HG03520 (cell line): ENCODE data around the gene KRTAP9-2.
"Not testable (repeated sequence)": the region's sequence is repeated elsewhere in the genome, so short reads cannot be mapped to it uniquely, and the experiment has no call there.

Experiments used
- ATAC-seq: cut with Tn5 transposase; IDR thresholded peaks from one replicate; pipeline ENCODE4 v1.9.1; 2021; ENCODE audit warnings: mild to moderate bottlenecking, moderate library complexity; ENCODE audit not compliant: unreplicated experiment

The KRTAP9-2 gene

DNA sequence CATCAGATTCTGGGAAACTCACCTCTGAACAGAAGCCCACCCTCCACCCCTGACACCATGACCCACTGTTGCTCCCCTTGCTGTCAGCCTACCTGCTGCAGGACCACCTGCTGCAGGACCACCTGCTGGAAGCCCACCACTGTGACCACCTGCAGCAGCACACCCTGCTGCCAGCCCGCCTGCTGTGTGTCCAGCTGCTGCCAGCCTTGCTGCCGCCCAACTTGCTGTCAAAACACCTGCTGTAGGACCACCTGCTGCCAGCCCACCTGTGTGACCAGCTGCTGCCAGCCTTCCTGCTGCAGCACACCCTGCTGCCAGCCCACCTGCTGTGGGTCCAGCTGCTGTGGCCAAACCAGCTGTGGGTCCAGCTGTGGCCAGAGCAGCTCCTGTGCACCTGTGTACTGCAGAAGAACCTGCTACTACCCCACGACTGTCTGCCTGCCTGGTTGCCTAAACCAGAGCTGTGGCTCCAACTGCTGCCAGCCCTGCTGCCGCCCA lies at the start of gene KRTAP9-2:
Gene KRTAP9-2, plus strand, starts transcription at position 51 of the 498 bp plus-strand sequence. Its CDS starts 7 bp downstream, at position 58.
- ATAC-seq = not testable (repeated sequence)

DNA sequence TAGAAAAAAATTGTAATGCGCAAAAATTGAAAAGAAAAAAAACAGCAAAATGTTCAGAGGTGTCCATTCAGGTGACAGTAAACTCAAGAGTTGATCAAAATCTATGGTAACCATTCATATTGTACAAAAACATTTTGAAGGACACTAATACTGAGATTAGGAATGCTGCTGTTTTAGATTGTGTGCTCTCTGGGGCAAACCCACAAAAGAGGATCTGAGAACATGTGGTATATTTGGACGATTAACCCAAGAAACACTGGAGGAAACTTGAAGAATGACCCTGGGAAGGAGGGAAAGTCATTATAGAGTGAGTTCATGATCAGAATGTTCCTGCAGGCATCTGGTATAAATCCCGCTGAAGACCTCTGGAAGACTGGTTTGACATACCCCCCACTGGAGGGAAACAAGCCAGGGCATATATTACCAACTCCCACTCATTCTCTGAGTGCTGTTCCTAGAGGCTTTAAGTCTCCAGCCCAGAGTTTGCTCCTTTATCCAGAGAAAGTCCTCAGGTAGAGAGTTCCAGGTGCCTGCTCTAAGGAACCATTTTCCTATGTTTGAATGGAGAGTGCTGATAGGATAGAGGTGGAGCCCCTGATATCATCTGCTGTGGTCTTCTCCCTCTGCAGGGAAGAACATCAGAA lies 49.6 kb upstream of the KRTAP9-2 start:
- no peak for ATAC-seq

GRCh38 chr17:41177727-41178271 lies 48.6 kb upstream of the KRTAP9-2 start, which contains the start of gene KRTAP4-2:
TSS of gene KRTAP4-2 (minus strand) at chr17:41178221. CDS start at chr17:41178164, 57 bp downstream.
- ATAC-seq = no peak

- no peak for ATAC-seq
Measured at GRCh38 chr17:41178341-41178740, 48.1 kb upstream of the KRTAP9-2 start.

DNA sequence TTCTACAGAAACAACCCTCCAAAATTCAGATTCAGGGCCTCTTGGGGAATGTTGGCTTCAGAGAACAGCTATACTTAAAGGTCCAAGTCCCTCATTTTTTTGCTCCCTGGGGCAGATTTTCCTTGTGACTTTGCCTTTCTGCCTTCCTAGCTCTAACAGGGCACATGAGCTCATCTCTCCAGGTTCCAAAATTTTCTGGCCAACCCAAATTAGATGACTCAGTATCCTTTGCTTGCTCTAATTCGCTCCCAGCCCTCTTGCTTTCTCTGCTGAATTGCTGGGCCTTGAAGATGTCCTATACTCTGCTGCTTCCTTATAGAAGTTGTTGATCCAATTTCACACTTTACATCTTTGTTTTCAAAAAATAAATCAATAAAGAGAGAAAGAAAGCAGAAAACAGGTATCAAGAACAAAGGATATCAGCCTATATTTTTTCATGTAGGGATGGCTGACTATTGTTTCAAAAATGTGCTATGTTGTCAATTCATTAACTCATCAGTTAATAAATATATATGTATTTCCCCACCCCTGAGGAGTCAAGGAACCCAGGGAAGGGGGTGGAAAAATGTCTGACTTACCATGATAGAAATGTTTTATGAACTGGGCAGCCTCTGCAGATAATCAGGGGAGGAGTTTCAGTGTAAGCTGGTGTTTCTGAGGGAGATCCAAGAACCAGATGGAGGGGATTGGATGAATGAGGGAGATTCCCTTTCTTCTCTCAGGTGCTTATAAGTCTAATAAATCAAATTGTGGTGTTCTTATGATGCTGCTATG lies 47.4 kb upstream of the KRTAP9-2 start:
- ATAC-seq = no peak

DNA sequence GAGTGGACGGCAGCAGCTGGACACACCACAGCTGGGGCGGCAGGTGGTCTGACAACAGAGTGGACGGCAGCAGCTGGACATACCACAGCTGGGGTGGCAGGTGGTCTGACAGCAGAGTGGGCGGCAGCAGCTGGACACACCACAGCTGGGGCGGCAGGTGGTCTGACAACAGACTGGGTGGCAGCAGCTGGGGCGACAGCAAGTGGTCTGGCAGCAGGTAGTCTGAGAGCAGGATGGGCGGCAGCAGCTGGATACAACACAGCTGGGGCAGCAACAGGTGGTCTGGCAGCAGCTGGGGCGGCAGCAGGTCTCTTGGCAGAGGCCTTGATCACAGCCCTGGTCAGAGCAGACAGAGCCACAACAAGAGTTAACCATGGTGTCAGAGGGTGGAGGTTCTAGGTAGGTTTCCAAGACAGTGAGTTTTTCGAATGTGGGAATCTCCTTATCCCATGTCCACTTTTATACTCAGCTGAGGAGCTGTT lies 41.9 kb upstream of the KRTAP9-2 start, which contains the start of gene KRTAP4-1:
Gene KRTAP4-1, minus strand, starts transcription at position 432 of the 482 bp plus-strand sequence. Its CDS starts 57 bp downstream, at position 375.
- ATAC-seq = no peak

- no peak for ATAC-seq
Measured at GRCh38 chr17:41185001-41185400, 41.4 kb upstream of the KRTAP9-2 start.

DNA sequence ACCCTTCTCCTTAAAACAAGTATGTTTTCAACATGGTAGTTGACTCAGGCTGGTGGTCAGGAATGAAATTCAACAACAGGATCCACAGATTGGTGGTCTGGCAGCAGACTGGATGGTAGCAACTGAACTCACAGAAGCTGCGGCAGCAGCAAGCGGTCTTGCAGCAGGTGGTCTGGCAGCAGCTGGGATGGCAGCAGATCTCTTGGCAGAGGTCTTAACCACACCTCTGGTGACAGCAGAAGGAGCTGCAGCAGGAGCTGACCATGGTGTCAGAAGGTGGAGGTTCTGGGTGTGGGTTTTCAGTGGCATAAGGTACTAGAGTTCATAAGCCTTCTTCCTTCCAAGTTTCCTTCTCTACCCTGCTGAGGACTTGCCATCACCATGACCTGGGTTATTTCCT lies 39.6 kb upstream of the KRTAP9-2 start:
- ATAC-seq = no peak

- not testable (repeated sequence) for ATAC-seq
Measured at GRCh38 chr17:41189837-41190318, 36.6 kb upstream of the KRTAP9-2 start, which contains the start of gene KRTAP9-1. TSS of gene KRTAP9-1 (plus strand) at chr17:41189887. CDS start at chr17:41189887, 0 bp downstream.

DNA sequence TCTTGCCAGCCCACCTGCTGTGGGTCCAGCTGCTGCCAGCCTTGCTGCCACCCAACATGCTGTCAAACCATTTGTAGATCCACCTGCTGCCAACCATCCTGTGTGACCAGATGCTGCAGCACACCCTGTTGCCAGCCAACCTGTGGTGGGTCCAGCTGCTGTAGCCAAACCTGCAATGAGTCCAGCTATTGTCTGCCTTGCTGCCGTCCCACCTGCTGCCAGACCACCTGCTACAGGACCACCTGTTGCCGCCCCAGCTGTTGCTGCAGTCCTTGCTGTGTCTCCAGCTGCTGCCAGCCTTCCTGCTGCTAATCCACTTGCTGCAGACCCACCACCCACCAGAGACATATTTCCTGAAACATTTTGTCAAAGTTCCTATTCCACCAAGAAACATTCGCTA lies 36.1 kb upstream of the KRTAP9-2 start:
- no peak for ATAC-seq

DNA sequence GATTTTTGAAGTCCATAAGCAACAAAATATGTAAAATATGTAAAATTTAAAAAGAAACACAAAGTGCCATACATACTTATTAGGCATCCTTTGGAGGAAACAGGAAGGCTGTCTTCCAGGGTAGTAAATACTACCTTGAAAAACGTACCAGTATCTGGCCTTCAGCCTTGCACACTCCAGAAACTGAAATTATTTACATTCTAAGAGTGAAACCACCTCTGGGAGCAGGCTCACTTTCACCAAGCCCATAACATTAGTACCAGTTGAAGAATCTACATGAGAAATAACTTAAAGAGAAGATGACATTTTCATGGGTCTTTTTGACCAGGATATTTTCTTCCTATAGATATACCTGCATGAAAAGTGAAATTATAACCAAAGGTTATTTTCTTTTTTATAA lies 30.4 kb upstream of the KRTAP9-2 start:
- ATAC-seq = no peak

DNA sequence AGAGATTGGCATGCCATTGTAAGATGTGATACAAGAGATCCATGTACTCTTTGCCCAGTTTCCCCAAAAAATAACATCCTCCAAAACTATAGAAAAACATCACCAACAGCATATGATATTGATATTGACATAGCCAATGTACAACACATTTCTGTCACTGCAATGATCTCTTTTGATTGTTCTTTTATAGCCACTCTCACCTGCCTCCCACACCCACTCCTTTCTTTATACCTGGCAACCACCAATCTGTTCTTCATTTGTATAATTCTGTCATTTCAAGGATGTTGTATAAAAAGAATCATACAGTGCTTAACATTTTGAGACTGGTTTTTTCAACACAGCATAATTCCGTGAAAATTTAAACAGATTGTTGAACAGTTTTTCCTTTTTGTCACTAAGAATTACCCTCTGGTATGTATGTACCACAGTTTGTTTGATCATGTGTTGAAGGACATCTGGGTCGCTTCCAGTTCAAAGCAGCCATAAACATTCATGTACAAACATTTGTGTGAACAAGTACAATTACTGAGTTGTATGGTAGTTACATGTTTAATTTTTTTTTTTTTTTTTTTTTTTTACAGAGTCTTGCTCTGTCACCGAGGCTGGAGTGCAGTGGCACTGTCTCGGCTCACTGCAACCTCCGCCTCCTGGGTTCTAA lies 26.9 kb upstream of the KRTAP9-2 start:
- no peak for ATAC-seq

DNA sequence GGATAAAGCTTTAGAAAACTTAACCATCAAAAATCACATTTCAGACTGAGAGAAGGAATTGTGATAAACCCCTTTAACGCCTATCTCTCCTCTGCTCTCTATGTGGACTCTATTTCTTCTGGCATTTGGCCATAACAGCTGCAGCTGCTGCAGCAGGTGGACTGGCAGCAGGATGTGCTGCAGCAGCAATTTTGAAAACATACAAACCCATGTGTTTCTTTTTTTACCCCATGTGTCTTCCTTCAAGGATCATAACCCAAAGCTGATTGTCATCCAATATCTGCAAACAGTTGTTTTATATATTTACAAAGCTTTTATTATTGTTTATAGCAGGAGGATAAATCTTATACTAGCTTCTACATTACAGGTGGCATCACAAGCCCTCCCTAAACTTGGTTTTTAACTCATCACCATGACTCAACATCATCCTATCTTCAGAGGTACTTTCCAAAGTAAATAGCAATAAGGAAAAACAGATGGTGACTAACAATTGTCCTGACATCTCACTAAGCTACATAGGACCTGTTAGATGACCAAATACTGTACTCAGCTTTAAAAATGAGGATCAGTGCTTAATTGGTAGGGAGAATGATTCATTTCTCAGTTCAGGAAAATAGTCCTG lies 14.5 kb upstream of the KRTAP9-2 start:
- ATAC-seq = no peak

GRCh38 chr17:41212524-41213169 lies 13.8 kb upstream of the KRTAP9-2 start:
- no peak for ATAC-seq

DNA sequence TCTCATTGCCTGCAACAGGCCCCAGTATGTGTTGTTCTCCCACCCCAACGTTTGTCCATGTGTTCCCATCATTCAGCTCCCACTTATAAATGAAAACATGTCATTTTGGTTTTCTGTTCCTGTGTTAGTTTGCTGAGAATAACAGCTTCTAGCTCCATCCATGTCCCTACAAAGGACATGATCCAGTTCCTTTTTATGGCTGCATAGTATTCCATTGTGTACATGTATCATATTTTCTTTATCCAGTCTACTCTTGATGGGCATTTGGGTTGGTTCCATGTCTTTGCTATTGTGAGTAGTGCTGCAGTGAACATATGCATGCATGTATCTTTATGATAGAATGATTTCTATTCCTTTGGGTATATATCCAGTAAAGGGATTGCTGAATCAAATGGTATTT lies 10.8 kb upstream of the KRTAP9-2 start:
- no peak for ATAC-seq

GRCh38 chr17:41223821-41224220 lies 2.6 kb upstream of the KRTAP9-2 start:
- no peak for ATAC-seq

DNA sequence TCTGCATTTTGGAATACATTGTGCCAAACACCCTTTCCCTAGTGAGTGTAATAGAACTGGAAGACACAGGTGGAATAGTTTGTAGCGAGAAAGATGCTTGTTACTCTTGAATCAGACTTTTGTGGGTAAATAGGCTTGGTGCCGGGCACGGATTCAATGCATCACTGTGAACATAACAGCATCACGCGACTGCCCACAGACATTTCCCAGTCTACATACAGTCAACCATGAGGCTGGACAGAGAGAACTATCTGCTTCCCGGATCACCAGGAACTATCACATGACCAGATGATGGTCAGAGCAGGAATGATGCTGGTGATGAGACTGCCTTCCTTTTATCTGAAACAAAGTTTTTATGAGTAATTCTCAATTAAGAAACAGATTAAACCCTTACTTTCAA lies 397 bp upstream of the KRTAP9-2 start:
- ATAC-seq = no peak

DNA sequence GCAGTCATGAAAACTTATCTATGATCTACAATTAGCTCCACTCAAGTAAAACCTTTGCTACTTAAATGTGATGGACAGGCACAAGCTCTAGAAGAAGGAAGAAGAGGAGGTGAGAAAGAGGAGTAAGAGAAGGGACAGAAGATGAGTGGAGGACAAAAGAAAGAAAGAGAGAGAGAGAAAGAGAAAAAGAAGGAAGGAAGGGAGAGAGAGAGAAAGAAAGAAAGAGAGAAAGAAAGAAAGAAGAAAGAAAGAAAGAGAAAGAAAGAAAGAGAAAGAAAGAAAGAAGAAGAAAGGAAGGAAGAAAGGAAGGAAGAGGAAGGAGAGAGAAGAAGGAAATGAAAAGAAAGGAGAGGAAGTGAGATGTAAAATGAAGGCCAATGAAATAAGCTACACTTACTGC lies 3.6 kb downstream of the KRTAP9-2 start:
- no peak for ATAC-seq

GRCh38 chr17:41231731-41232130 lies 5.3 kb downstream of the KRTAP9-2 start:
- ATAC-seq = no peak
